ENCODE data around the gene PHYKPL. TPM values are rescaled to one million over a fixed set of nuclear protein-coding genes. Genes with fewer than 3 reads are reported as not detected.
"Not testable (repeated sequence)": the region's sequence is repeated elsewhere in the genome, so short reads cannot be mapped to it uniquely, and the experiment has no call there.

The PHYKPL gene
- total RNA-seq, 4 donors from 2014 or later = 37.3 to 51.2 (median 41.6) TPM

- H3K9me3 ChIP-seq = no peaks in the 10 kb centered on the region
- no peak for ATAC-seq
- H3K4me1 ChIP-seq = no peaks in the 10 kb centered on the region
- TF ChIP-seq POLR2A (IDR thresholded peaks at IDR 0.05) = no peak
- no peak for TF ChIP-seq CTCF (IDR thresholded peaks at IDR 0.05)
- TF ChIP-seq EP300 (IDR thresholded peaks at IDR 0.05) = no peak
- TF ChIP-seq POLR2AphosphoS5 (IDR thresholded peaks at IDR 0.05) = no peak
- H3K36me3 ChIP-seq = no peaks in the 10 kb centered on the region
- H3K27me3 ChIP-seq = peaks cover 5% of the 10 kb centered on the region
- no peak overlapping the region for H3K4me3 ChIP-seq
- no peak overlapping the region for H3K27ac ChIP-seq
- WGBS, 2 donors (ENCODE audit: low coverage in 1 of 2) = 62% methylated on average over 6 of the region's 19 CpGs; no CpG with 5 or more reads in 1 of the 2 donors
Measured at GRCh38 chr5:178256746-178257145, 24.1 kb upstream of the PHYKPL start.

- not testable (repeated sequence) for H3K4me1 ChIP-seq, H3K27me3 ChIP-seq, H3K9me3 ChIP-seq, ATAC-seq, H3K4me3 ChIP-seq, H3K36me3 ChIP-seq, H3K27ac ChIP-seq
- 67% methylated on average over 3 of the region's 18 CpGs; no CpG with 5 or more reads in 1 of the 2 donors for WGBS, 2 donors (ENCODE audit: low coverage in 1 of 2)
Measured at GRCh38 chr5:178253632-178254031, 21.0 kb upstream of the PHYKPL start.

DNA sequence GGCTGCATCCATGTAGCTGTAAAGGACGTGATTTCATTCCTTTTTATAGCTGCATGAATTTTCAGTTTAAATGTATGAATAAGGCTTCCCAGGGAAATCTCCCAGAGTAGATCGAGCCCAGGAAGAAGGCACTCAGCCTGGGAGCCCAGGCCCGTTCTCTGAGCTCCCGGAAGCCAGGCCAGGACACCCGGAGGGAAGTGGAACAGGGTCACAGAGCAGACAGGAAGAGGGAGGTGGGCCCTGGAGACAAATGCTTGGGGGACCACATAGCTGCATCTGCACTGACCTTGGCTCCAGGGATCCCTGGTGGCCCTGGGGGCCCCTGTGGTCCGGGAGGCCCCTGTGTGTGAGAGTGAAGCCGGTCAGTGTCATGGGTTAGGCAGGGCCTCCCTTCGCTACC, 19.7 kb upstream of the PHYKPL start:
- TF ChIP-seq EP300 (IDR thresholded peaks at IDR 0.05) (no peak), POLR2AphosphoS5 (IDR thresholded peaks at IDR 0.05) (no peak), POLR2A (IDR thresholded peaks at IDR 0.05) (no peak)
- 60 to 63% methylated on average over 1 to 3 of the region's 8 CpGs for WGBS, 2 donors (ENCODE audit: low coverage in 1 of 2)
- Histone ChIP-seq H3K36me3 (no peaks in the 10 kb centered on the region), H3K27ac (no peak overlapping the region), H3K4me3 (no peak overlapping the region), H3K4me1 (no peaks in the 10 kb centered on the region), H3K27me3 (peaks cover 9% of the 10 kb centered on the region), H3K9me3 (no peaks in the 10 kb centered on the region)
- ATAC-seq = no peak

DNA sequence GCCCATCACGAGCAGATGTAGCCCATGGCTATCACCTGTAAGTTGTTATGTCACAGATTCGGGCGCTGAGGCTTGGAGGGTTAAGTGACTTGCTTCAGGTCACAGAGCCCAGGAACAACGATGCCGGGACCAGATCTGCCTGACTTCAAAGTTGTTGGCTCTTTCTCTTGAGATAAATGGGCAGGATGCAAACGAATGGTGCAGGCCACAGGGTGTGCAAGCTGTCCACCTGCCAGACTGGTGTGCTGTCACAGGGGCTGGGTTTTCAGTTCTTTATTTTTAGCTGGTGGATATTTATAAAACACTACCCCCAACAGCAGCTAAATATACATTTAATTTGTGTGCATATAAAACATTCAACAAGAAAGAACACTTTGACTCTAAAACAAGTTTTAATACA, 17.7 kb upstream of the PHYKPL start:
- H3K4me3 ChIP-seq = no peak overlapping the region
- H3K9me3 ChIP-seq = no peaks in the 10 kb centered on the region
- no peak for TF ChIP-seq EP300 (IDR thresholded peaks at IDR 0.05)
- no peak for TF ChIP-seq POLR2A (IDR thresholded peaks at IDR 0.05)
- no peak for TF ChIP-seq POLR2AphosphoS5 (IDR thresholded peaks at IDR 0.05)
- TF ChIP-seq CTCF (IDR thresholded peaks at IDR 0.05) = no peak
- H3K36me3 ChIP-seq = no peaks in the 10 kb centered on the region
- 70% methylated on average over 2 of the region's 6 CpGs; no CpG with 5 or more reads in 1 of the 2 donors for WGBS, 2 donors (ENCODE audit: low coverage in 1 of 2)
- no peak overlapping the region for H3K27ac ChIP-seq
- H3K27me3 ChIP-seq = peaks cover 14% of the 10 kb centered on the region
- ATAC-seq = no peak
- no peaks in the 10 kb centered on the region for H3K4me1 ChIP-seq

DNA sequence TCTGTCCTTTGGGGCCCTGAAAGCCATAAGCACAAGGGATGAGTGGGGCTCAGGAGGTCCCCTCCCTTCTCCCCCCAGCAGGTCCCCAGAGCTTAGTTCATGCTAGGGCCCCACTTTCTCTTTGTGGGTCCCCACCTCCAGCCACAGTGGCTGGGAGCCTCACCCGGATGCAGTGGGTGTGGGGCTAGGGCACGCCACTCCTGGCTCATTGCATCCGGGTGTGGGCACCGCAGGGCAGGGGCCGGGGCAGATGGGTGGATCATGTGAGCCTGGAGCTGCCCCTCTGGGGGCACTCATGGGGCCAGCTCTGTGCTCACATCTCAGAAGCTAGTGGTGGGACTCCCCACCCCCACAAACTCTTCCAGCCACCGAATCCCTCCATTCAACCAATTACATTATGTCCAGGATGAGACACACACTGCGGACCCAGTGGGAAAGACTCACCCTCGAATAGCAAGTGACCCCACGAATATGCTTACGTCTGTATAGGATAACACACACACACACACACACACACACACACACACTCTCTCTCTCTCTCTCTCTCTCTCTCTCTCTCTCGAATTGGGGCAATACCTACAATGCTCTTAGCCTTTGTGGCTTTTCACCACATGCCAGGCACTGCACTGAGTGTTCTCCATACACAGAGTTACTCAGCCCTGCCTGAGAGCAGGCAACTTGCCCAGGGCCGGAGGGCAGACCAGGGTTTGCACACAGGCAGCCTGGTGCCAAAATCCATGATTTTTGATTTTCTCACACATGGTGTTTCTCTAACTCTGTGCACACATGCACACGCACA, 16.8 kb upstream of the PHYKPL start:
- peaks cover 14% of the 10 kb centered on the region for H3K27me3 ChIP-seq
- no peak for ATAC-seq
- no peaks in the 10 kb centered on the region for H3K36me3 ChIP-seq
- no peaks in the 10 kb centered on the region for H3K4me1 ChIP-seq
- no peaks in the 10 kb centered on the region for H3K9me3 ChIP-seq
- H3K4me3 ChIP-seq = no peak overlapping the region
- 70 to 73% methylated on average over 4 of the region's 13 CpGs for WGBS, 2 donors (ENCODE audit: low coverage in 1 of 2)
- no peak overlapping the region for H3K27ac ChIP-seq
- TF ChIP-seq POLR2AphosphoS5 (IDR thresholded peaks at IDR 0.05) (no peak), EP300 (IDR thresholded peaks at IDR 0.05) (no peak), POLR2A (IDR thresholded peaks at IDR 0.05) (no peak), CTCF (IDR thresholded peaks at IDR 0.05) (no peak)

- peaks cover 14% of the 10 kb centered on the region for H3K27me3 ChIP-seq
- ATAC-seq = no peak
- no peak overlapping the region for H3K27ac ChIP-seq
- no peak overlapping the region for H3K4me3 ChIP-seq
- H3K36me3 ChIP-seq = no peaks in the 10 kb centered on the region
- no peaks in the 10 kb centered on the region for H3K4me1 ChIP-seq
- H3K9me3 ChIP-seq = no peaks in the 10 kb centered on the region
- no peak for TF ChIP-seq POLR2A (IDR thresholded peaks at IDR 0.05)
- no peak for TF ChIP-seq POLR2AphosphoS5 (IDR thresholded peaks at IDR 0.05)
- TF ChIP-seq CTCF (IDR thresholded peaks at IDR 0.05) = no peak
- TF ChIP-seq EP300 (IDR thresholded peaks at IDR 0.05) = no peak
- WGBS, 2 donors (ENCODE audit: low coverage in 1 of 2) = 70 to 80% methylated on average over 2 to 4 of the region's 18 CpGs
Measured at GRCh38 chr5:178248750-178249149, 16.1 kb upstream of the PHYKPL start.
